ENCODE measurements around the gene SYDE1. TPM values are rescaled to one million over a fixed set of nuclear protein-coding genes. Genes with fewer than 3 reads are reported as not detected.
A peak's percentile ranks its signal among the peaks of the same experiment; 100 is the strongest.
"Not testable (repeated sequence)": the region's sequence is repeated elsewhere in the genome, so short reads cannot be mapped to it uniquely, and the experiment has no call there.

SYDE1 gene
- total RNA-seq, 4 donors from 2014 or later: 42.8 to 106 (median 77.1) TPM

GRCh38 chr19:15075806-15076205 is 31.4 kb upstream of the SYDE1 start:
- 78% methylated on average over 4 of the region's 4 CpGs for WGBS
- TF ChIP-seq POLR2AphosphoS5 (IDR thresholded peaks at IDR 0.05) (no peak), EP300 (IDR thresholded peaks at IDR 0.05) (no peak), POLR2A (IDR thresholded peaks at IDR 0.05; ENCODE audit: low read depth) (no peak), CTCF (IDR thresholded peaks at IDR 0.05) (no peak)
- intact Hi-C loops (cut with DNase I): no loop called here
- Histone ChIP-seq H3K4me1 (no peaks in the 10 kb centered on the region), H3K4me3 (no peak overlapping the region), H3K27ac (replicated peaks in 1 of 4) (no peak overlapping the region), H3K9me3 (no peaks in the 10 kb centered on the region), H3K36me3 (no peaks in the 10 kb centered on the region), H3K27me3 (peaks cover 0 to 23% (median 0%) of the 10 kb centered on the region in 4 donors)
- DNase-seq (ENCODE audit: extremely low spot score): no peak

GRCh38 chr19:15080002-15080401 is 27.2 kb upstream of the SYDE1 start:
- DNase-seq (ENCODE audit: extremely low spot score); H3K27ac ChIP-seq (replicated peaks in 1 of 4); H3K9me3 ChIP-seq; intact Hi-C loops (cut with DNase I); H3K4me1 ChIP-seq; H3K36me3 ChIP-seq; H3K4me3 ChIP-seq: not testable (repeated sequence)
- peaks cover 0 to 60% (median 0%) of the 10 kb centered on the region in 4 donors for H3K27me3 ChIP-seq
- WGBS: 55% methylated on average over 4 of the region's 4 CpGs

GRCh38 chr19:15081911-15082310 is 25.3 kb upstream of the SYDE1 start, which contains the start of gene OR1I1:
Gene OR1I1 (plus strand): TSS chr19:15082211. CDS start chr19:15087066, 4,855 bp downstream.
- H3K4me3 ChIP-seq: no peak within 1 kb of the TSS
- intact Hi-C loops (cut with DNase I): no loop called here
- H3K9me3 ChIP-seq: no peaks in the 10 kb centered on the region
- H3K4me1 ChIP-seq: no peaks in the 10 kb centered on the region
- no peaks in the 10 kb centered on the region for H3K36me3 ChIP-seq
- H3K27ac ChIP-seq (replicated peaks in 1 of 4): no peak within 1 kb of the TSS
- no peak for DNase-seq (ENCODE audit: extremely low spot score)
- WGBS: 70% methylated on average over 6 of the region's 6 CpGs
- peaks cover 0 to 77% (median 0%) of the 10 kb centered on the region in 4 donors for H3K27me3 ChIP-seq
- TF ChIP-seq POLR2AphosphoS5 (IDR thresholded peaks at IDR 0.05): no peak
- no peak for TF ChIP-seq CTCF (IDR thresholded peaks at IDR 0.05)
- no peak for TF ChIP-seq EP300 (IDR thresholded peaks at IDR 0.05)
- TF ChIP-seq POLR2A (IDR thresholded peaks at IDR 0.05; ENCODE audit: low read depth): no peak

GRCh38 chr19:15087182-15087581 is 20.0 kb upstream of the SYDE1 start:
- TF ChIP-seq POLR2A (IDR thresholded peaks at IDR 0.05; ENCODE audit: low read depth) (no peak), CTCF (IDR thresholded peaks at IDR 0.05) (no peak), EP300 (IDR thresholded peaks at IDR 0.05) (no peak), POLR2AphosphoS5 (IDR thresholded peaks at IDR 0.05) (no peak)
- Histone ChIP-seq H3K4me3 (no peak overlapping the region), H3K4me1 (peaks cover 2 to 6% (median 5%) of the 10 kb centered on the region in 4 donors), H3K9me3 (no peaks in the 10 kb centered on the region), H3K27ac (replicated peaks in 1 of 4) (no peak overlapping the region), H3K36me3 (no peaks in the 10 kb centered on the region), H3K27me3 (peaks cover 0 to 60% (median 0%) of the 10 kb centered on the region in 4 donors)
- 81% methylated on average over 11 of the region's 11 CpGs for WGBS
- intact Hi-C loops (cut with DNase I): no loop called here
- DNase-seq (ENCODE audit: extremely low spot score): no peak

GRCh38 chr19:15091918-15092753 is 15.1 kb upstream of the SYDE1 start:
- Histone ChIP-seq H3K36me3 (no peaks in the 10 kb centered on the region), H3K9me3 (no peaks in the 10 kb centered on the region), H3K27ac (replicated peaks in 1 of 4) (no peak overlapping the region), H3K4me1 (peaks cover 5 to 10% (median 8%) of the 10 kb centered on the region in 4 donors), H3K4me3 (peak overlapping the region; percentile 1 to 16 (median 14)), H3K27me3 (peaks cover 0 to 12% (median 0%) of the 10 kb centered on the region in 4 donors)
- 4% methylated on average over 13 of the region's 13 CpGs for WGBS
- no peak for DNase-seq (ENCODE audit: extremely low spot score)
- intact Hi-C loops (cut with DNase I): loop anchor here (1.0 kb wide), 1 partner anchor 58 kb away; no protein-coding TSS in a partner anchor
- TF ChIP-seq CTCF (IDR thresholded peaks at IDR 0.05) (peak; percentile 65 to 75 (median 74)), POLR2A (IDR thresholded peaks at IDR 0.05; ENCODE audit: low read depth) (no peak), POLR2AphosphoS5 (IDR thresholded peaks at IDR 0.05) (no peak), EP300 (IDR thresholded peaks at IDR 0.05) (no peak)

All from esophagus muscularis mucosa (tissue), 4 donors.